ENCODE data around the gene EIF4B.

Gene EIF4B

DNA sequence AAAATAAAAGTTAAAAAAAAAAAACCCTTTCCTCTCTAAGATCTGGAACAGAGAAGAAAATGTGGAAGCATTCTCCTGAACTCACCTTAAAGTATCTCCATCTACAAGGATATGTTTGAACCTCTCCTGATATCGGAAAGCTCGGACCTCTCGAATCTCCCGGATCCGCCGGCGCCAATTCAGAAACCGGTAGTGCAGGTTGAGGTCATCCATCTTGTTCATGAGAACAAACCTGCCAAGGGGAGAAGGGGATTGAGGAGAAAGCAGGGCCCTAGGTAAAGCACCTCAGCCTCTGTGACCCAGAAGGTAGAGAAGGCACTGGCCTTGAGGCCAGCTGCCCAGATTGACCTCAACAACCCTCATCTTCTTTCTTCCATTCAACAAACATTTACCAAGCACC is 70.8 kb downstream of the EIF4B start:
- no peak overlapping the region for H3K4me3 ChIP-seq (ENCODE audit: low read depth, low read length)
- DNase-seq: no peak
- no peaks in the 10 kb centered on the region for H3K9me3 ChIP-seq (ENCODE audit: severe bottlenecking)
- TF ChIP-seq, protein P1, sequence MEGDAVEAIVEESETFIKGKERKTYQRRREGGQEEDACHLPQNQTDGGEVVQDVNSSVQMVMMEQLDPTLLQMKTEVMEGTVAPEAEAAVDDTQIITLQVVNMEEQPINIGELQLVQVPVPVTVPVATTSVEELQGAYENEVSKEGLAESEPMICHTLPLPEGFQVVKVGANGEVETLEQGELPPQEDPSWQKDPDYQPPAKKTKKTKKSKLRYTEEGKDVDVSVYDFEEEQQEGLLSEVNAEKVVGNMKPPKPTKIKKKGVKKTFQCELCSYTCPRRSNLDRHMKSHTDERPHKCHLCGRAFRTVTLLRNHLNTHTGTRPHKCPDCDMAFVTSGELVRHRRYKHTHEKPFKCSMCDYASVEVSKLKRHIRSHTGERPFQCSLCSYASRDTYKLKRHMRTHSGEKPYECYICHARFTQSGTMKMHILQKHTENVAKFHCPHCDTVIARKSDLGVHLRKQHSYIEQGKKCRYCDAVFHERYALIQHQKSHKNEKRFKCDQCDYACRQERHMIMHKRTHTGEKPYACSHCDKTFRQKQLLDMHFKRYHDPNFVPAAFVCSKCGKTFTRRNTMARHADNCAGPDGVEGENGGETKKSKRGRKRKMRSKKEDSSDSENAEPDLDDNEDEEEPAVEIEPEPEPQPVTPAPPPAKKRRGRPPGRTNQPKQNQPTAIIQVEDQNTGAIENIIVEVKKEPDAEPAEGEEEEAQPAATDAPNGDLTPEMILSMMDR (IDR thresholded peaks at IDR 0.05; ENCODE audit: low read depth, low read length): no peak
- no peaks in the 10 kb centered on the region for H3K27me3 ChIP-seq (ENCODE audit: insufficient read depth, low read depth, severe bottlenecking)
- peaks cover 15% of the 10 kb centered on the region for H3K36me3 ChIP-seq
- no peak overlapping the region for H3K27ac ChIP-seq

DNA sequence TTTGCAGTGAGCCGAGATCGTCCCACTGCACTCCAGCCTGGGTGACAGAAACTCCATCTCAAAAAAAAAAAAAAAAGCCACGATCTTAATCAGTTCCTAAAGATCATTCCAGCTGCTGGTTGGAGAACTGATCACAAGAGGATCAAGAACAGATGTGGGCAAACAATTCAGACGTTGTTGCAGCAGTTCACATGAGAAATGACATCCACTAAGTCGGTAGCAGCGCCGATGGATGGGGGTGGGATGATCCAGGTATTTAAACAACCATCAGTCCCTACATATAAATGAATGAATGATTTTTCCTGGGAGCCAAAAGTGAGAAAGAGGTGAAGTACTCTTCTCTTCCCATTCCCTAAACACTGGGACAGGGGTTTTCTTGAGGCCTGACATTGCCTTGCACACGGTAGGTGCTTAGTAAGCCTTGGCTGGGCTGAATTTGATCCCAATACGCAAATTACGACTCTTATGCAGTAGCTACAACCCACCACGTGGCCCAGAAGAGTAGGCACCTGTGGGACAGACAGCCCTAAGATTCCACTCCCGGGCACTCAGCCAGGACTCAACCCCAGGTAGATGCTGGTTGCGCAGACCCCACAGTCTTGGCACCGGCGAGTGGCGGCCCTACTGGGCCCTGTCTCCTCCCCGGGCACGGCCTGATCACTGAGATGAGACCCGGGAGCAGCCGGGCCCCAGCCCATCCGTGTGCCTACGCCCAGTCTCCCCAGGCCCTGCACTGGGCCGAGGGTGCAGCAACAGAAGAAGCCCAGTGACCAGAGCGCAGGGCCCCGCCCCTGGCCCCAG is 72.4 kb downstream of the EIF4B start:
- peak overlapping the region; percentile 73 for H3K27ac ChIP-seq
- H3K27me3 ChIP-seq (ENCODE audit: insufficient read depth, low read depth, severe bottlenecking): no peaks in the 10 kb centered on the region
- H3K9me3 ChIP-seq (ENCODE audit: severe bottlenecking): no peaks in the 10 kb centered on the region
- DNase-seq: no peak
- peak overlapping the region; percentile 66 for H3K4me3 ChIP-seq (ENCODE audit: low read depth, low read length)
- H3K36me3 ChIP-seq: peaks cover 11% of the 10 kb centered on the region; the same call in 1 of the 2 replicates
- TF ChIP-seq, protein P1 (IDR thresholded peaks at IDR 0.05; ENCODE audit: low read depth, low read length): no peak

DNA sequence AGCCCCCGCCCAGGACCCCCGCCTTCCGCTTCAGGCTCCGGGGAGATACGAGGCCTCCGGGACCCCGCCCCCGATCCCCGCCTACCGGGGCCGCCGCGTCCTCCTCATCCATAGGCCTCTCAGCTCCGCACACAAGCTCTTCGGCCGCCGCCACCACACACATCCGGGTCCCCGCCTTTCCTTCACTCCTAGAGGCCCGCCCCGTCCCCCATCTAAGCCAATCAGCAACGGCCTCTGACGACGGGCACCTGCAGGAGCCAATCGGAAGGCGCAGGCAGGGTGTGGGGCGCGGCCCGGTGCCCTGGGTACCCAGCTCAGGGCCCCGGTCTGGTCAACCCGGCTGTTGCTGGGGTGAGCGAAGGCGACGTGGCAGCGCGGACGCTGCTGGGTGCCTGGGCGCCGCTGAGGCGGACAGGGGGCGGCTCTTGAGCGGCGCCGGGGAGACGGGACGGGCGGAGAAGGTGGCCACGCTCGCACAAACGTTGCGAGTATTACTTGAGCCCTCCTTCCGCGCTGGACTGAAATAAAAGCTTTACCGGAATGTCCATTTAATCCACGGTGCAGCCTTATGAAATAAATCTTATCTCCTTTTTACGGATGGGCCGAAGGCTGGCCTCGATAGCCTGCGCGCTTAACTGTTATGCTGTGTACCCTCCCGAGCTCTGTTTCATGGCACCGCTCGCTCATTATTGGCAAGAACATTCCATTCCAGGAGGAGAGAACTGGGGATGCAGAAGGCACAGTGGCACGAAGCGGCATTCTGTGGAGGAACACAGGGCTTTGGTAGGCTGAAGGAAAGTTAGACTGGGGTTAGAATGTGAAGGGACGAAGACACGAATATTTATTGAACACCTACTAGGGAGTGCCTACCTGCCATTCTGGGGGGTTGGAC is 73.2 kb downstream of the EIF4B start, which contains the start of gene SPRYD3:
Gene SPRYD3 (minus strand): TSS at position 165 of the 892 bp plus-strand sequence. CDS start 57 bp downstream, at position 108.
- Histone ChIP-seq H3K36me3 (peaks cover 9% of the 10 kb centered on the region; the same call in 1 of the 2 replicates), H3K9me3 (ENCODE audit: severe bottlenecking) (peaks cover 3% of the 10 kb centered on the region), H3K27ac (peak within 1 kb of the TSS; percentile 82), H3K4me3 (ENCODE audit: low read depth, low read length) (peak within 1 kb of the TSS; percentile 66), H3K27me3 (ENCODE audit: insufficient read depth, low read depth, severe bottlenecking) (no peaks in the 10 kb centered on the region)
- peak; percentile 98 for DNase-seq
- TF ChIP-seq, protein P1 (IDR thresholded peaks at IDR 0.05; ENCODE audit: low read depth, low read length): no peak

DNA sequence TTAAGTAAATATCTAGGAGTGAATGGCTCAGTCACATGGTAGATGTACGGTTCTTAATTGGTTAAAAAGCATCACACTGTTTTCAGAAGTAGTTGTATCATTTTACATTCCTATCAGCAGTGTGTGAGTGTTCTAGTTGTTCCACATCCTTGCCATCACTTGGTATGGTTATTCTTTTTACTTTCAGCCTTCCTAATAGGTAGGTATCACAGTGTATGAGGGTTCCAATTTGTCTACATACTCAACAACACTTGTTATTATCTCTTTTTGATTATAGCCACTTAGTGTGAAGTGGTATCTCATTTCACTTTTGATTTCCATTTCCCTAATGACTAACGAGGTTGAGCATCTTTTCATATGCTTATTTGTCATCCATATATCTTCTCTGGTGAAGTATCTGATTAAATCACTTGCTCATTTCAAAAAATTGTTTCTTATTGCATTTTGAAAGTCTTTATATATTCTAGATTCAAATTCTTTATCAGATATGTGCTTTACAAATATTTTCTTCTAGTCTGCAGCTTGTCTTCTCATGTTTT is 76.5 kb downstream of the EIF4B start:
- no peaks in the 10 kb centered on the region for H3K36me3 ChIP-seq
- no peak for DNase-seq
- H3K9me3 ChIP-seq (ENCODE audit: severe bottlenecking): peaks cover 3% of the 10 kb centered on the region
- TF ChIP-seq, protein P1 (IDR thresholded peaks at IDR 0.05; ENCODE audit: low read depth, low read length): no peak
- H3K27me3 ChIP-seq (ENCODE audit: insufficient read depth, low read depth, severe bottlenecking): no peaks in the 10 kb centered on the region
- no peak overlapping the region for H3K27ac ChIP-seq
- H3K4me3 ChIP-seq (ENCODE audit: low read depth, low read length): no peak overlapping the region

DNA sequence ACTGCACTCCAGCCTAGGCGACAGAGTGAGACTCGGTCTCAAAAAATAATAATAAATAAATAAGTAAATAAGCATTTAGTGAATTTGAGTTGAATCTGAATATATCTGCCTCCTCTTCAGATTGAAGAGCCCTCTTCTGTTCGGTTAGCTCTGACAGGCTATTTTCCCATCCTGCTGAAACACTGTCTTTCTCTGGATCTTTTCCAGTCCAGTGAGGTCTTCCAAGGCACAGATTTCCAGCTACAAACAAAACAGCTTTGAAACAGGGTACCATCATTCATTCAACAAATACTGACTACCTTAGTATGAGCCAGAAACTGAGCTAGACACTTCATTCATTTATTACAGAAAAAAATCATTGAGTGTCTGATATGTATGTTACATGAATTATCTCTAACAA is 80.1 kb downstream of the EIF4B start:
- H3K27ac ChIP-seq: peak overlapping the region; percentile 44
- H3K36me3 ChIP-seq: no peaks in the 10 kb centered on the region
- TF ChIP-seq, protein P1 (IDR thresholded peaks at IDR 0.05; ENCODE audit: low read depth, low read length): no peak
- H3K4me3 ChIP-seq (ENCODE audit: low read depth, low read length): no peak overlapping the region; the same call in 1 of the 2 replicates
- H3K9me3 ChIP-seq (ENCODE audit: severe bottlenecking): peaks cover 3% of the 10 kb centered on the region
- no peak for DNase-seq
- H3K27me3 ChIP-seq (ENCODE audit: insufficient read depth, low read depth, severe bottlenecking): no peaks in the 10 kb centered on the region
